Glutamatergic neuron (in vitro differentiated cells): ENCODE data around the gene SPAG9. TPM values are rescaled to one million over a fixed set of nuclear protein-coding genes. Genes with fewer than 3 reads are reported as not detected.

Source experiments
- DNase-seq: peaks from one replicate; pipeline ENCODE4 v3.0.0; 2022
- H3K27ac Mint-ChIP-seq: one replicate; pipeline ENCODE4 v1.8.0; 2020; ENCODE audit warnings: mild to moderate bottlenecking, mixed read lengths, inconsistent platforms; ENCODE audit not compliant: unreplicated experiment
- H3K27me3 Mint-ChIP-seq: one replicate; pipeline ENCODE4 v1.8.0; 2020; ENCODE audit warnings: mild to moderate bottlenecking, moderate library complexity, mixed read lengths, inconsistent platforms; ENCODE audit not compliant: unreplicated experiment
- H3K36me3 Mint-ChIP-seq: one replicate; pipeline ENCODE4 v1.8.0; 2020; ENCODE audit warnings: mild to moderate bottlenecking, mixed read lengths, inconsistent platforms; ENCODE audit not compliant: unreplicated experiment
- H3K4me1 Mint-ChIP-seq: one replicate; pipeline ENCODE4 v1.8.0; 2020; ENCODE audit warnings: mild to moderate bottlenecking, low read depth, mixed read lengths, inconsistent platforms; ENCODE audit not compliant: unreplicated experiment
- H3K4me3 Mint-ChIP-seq: one replicate; pipeline ENCODE4 v1.8.0; 2020; ENCODE audit warnings: mild to moderate bottlenecking, mixed read lengths, inconsistent platforms; ENCODE audit not compliant: unreplicated experiment
- H3K9me3 Mint-ChIP-seq: one replicate; pipeline ENCODE4 v1.8.0; 2020; ENCODE audit warnings: mild to moderate bottlenecking, moderate library complexity, mixed read lengths, inconsistent platforms; ENCODE audit not compliant: unreplicated experiment
- CTCF ChIP-seq: fragments of 200-600 bp; sonication (generic); IDR thresholded peaks from one replicate; pipeline ENCODE4 v1.5.0; 2021; ENCODE audit not compliant: partially characterized antibody, unreplicated experiment
- total RNA-seq: library from RNA; stranded (reverse); fragmentation: NEBNext Ultra II Directional; extraction: Animal tissue kit (Norgen Biotek cat#: 25700); gene quantifications from one replicate; pipeline ENCODE4 v1.2.1, GENCODE V29; 2021; ENCODE audit not compliant: unreplicated experiment

Gene SPAG9
- total RNA-seq, 1 donor from 2014 or later, result 327 TPM

GRCh38 chr17:50956409-50956749, 164.3 kb downstream of the SPAG9 start:
- H3K27me3 Mint-ChIP-seq, result peaks cover 20% of the 10 kb centered on the region
- H3K4me1 Mint-ChIP-seq, result peaks cover 36% of the 10 kb centered on the region
- peak overlapping the region; percentile 46 for H3K4me3 Mint-ChIP-seq
- no peak for DNase-seq
- peaks cover 23% of the 10 kb centered on the region for H3K9me3 Mint-ChIP-seq
- H3K27ac Mint-ChIP-seq, result no peak overlapping the region
- H3K36me3 Mint-ChIP-seq, result no peaks in the 10 kb centered on the region
- no peak for TF ChIP-seq CTCF

- Mint-ChIP-seq H3K4me3 (peak overlapping the region; percentile 50), H3K4me1 (peaks cover 40% of the 10 kb centered on the region), H3K27ac (peak overlapping the region; percentile 62), H3K27me3 (peaks cover 20% of the 10 kb centered on the region), H3K36me3 (no peaks in the 10 kb centered on the region), H3K9me3 (peaks cover 22% of the 10 kb centered on the region)
- no peak for TF ChIP-seq CTCF
- DNase-seq, result no peak
Measured at GRCh38 chr17:50955667-50956120, 165.0 kb downstream of the SPAG9 start.

- peak overlapping the region; percentile 88 for H3K27ac Mint-ChIP-seq
- H3K4me3 Mint-ChIP-seq, result peak overlapping the region; percentile 63
Measured at GRCh38 chr17:50955160-50955559, 165.5 kb downstream of the SPAG9 start.

GRCh38 chr17:50954641-50955121, 166.0 kb downstream of the SPAG9 start:
- Mint-ChIP-seq H3K4me1 (peaks cover 44% of the 10 kb centered on the region), H3K4me3 (peak overlapping the region; percentile 63), H3K9me3 (peaks cover 25% of the 10 kb centered on the region), H3K36me3 (no peaks in the 10 kb centered on the region), H3K27ac (peak overlapping the region; percentile 88), H3K27me3 (peaks cover 24% of the 10 kb centered on the region)
- DNase-seq, result no peak
- TF ChIP-seq CTCF, result no peak

More at GRCh38 chr17:50955160-50955559, 165.5 kb downstream of the SPAG9 start:
- Mint-ChIP-seq H3K9me3 (peaks cover 21% of the 10 kb centered on the region), H3K4me1 (peaks cover 43% of the 10 kb centered on the region), H3K36me3 (no peaks in the 10 kb centered on the region), H3K27me3 (peaks cover 20% of the 10 kb centered on the region)
- no peak for TF ChIP-seq CTCF
- no peak for DNase-seq

- H3K4me1 Mint-ChIP-seq, result peaks cover 44% of the 10 kb centered on the region
- H3K27ac Mint-ChIP-seq, result peak overlapping the region; percentile 88
Measured at GRCh38 chr17:50953831-50954601, 166.7 kb downstream of the SPAG9 start.

More at GRCh38 chr17:50953831-50954601, 166.7 kb downstream of the SPAG9 start:
- peak overlapping the region; percentile 64 for H3K4me3 Mint-ChIP-seq
- H3K9me3 Mint-ChIP-seq, result peaks cover 26% of the 10 kb centered on the region
- DNase-seq, result peak; percentile 79
- no peak for TF ChIP-seq CTCF
- H3K27me3 Mint-ChIP-seq, result peaks cover 25% of the 10 kb centered on the region
- H3K36me3 Mint-ChIP-seq, result no peaks in the 10 kb centered on the region
